ENCODE measurements around the gene CCDC134.

Gene CCDC134

DNA sequence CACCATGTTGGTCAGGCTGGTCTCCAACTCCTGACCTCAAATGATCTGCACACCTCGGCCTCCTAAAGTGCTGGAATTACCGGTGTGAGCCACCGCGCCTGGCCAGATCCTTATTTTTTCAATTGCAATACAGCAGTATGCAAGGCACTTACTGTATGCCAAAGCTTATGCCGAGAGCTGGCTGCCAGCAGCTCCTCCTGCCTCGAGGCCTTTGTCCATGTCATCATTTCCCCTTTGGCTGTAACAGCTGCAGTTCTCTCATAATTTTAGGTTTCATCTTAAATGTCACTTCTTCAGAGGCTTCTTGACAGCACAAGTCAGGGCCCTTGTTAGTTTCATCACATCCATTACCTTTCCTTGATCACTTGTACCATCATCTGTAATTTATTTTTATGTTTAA lies 30.9 kb downstream of the CCDC134 start:
- no peak overlapping the region for H3K4me2 ChIP-seq (ENCODE audit: low read length)
- H3K9me3 ChIP-seq (ENCODE audit: control insufficient read depth, low read length) = no peaks in the 10 kb centered on the region
- H3K4me3 ChIP-seq (ENCODE audit: low read depth, low read length) = no peak overlapping the region
- H3K9ac ChIP-seq = no peak overlapping the region
- H3K4me1 ChIP-seq = peaks cover 17% of the 10 kb centered on the region
- H2AFZ ChIP-seq = no peak overlapping the region
- no peaks in the 10 kb centered on the region for H3K79me2 ChIP-seq
- no peaks in the 10 kb centered on the region for H3K36me3 ChIP-seq (ENCODE audit: control insufficient read depth, insufficient read depth, low read length)
- no peaks in the 10 kb centered on the region for H3K27me3 ChIP-seq (ENCODE audit: control insufficient read depth, insufficient read depth, low read length)
- no peak overlapping the region for H3K27ac ChIP-seq
- TF ChIP-seq, protein P1, sequence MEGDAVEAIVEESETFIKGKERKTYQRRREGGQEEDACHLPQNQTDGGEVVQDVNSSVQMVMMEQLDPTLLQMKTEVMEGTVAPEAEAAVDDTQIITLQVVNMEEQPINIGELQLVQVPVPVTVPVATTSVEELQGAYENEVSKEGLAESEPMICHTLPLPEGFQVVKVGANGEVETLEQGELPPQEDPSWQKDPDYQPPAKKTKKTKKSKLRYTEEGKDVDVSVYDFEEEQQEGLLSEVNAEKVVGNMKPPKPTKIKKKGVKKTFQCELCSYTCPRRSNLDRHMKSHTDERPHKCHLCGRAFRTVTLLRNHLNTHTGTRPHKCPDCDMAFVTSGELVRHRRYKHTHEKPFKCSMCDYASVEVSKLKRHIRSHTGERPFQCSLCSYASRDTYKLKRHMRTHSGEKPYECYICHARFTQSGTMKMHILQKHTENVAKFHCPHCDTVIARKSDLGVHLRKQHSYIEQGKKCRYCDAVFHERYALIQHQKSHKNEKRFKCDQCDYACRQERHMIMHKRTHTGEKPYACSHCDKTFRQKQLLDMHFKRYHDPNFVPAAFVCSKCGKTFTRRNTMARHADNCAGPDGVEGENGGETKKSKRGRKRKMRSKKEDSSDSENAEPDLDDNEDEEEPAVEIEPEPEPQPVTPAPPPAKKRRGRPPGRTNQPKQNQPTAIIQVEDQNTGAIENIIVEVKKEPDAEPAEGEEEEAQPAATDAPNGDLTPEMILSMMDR (IDR thresholded peaks at IDR 0.05) = no peak

DNA sequence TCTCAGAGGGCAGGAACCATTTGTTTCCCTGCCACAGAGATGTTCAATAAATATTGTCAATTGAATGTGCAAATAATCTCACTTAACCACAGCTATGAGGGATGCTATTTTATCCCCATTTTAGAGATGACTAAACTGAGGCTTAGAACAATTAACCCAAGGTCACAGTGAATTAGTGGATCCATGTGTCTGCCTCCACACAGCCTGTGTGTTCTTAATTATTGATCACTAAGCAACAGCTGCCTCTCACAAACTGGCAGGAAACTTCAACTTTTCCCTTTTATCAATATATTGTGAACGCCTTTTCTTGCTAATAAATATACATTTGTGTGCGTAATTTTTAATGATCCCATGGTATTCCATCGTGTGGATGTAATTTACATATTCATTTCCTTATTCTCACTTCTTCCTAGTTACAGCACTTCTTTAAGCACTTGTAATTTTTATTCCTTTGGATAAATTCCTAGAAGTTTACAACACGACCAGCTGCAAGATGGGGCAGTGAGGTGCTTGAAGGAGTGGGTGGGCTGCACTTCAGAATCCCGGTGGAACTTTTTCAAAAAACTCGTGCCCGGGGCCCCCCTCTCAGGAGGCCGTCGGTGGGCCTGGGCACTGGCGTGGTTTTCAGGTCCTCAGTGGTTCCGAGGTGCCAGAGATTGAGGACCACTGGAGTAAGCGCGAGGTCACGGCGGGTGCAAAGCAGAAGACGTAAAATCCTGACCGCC lies 31.5 kb downstream of the CCDC134 start:
- H3K27me3 ChIP-seq (ENCODE audit: control insufficient read depth, insufficient read depth, low read length) = no peaks in the 10 kb centered on the region
- peak overlapping the region; percentile 68 for H2AFZ ChIP-seq
- no peaks in the 10 kb centered on the region for H3K9me3 ChIP-seq (ENCODE audit: control insufficient read depth, low read length)
- H3K27ac ChIP-seq = peak overlapping the region; percentile 68
- no peaks in the 10 kb centered on the region for H3K79me2 ChIP-seq
- peak overlapping the region; percentile 76 for H3K4me3 ChIP-seq (ENCODE audit: low read depth, low read length)
- H3K9ac ChIP-seq = no peak overlapping the region
- TF ChIP-seq, protein P1 (IDR thresholded peaks at IDR 0.05) = no peak
- peaks cover 11% of the 10 kb centered on the region for H3K4me1 ChIP-seq
- peak overlapping the region; percentile 72 for H3K4me2 ChIP-seq (ENCODE audit: low read length)
- no peaks in the 10 kb centered on the region for H3K36me3 ChIP-seq (ENCODE audit: control insufficient read depth, insufficient read depth, low read length)

DNA sequence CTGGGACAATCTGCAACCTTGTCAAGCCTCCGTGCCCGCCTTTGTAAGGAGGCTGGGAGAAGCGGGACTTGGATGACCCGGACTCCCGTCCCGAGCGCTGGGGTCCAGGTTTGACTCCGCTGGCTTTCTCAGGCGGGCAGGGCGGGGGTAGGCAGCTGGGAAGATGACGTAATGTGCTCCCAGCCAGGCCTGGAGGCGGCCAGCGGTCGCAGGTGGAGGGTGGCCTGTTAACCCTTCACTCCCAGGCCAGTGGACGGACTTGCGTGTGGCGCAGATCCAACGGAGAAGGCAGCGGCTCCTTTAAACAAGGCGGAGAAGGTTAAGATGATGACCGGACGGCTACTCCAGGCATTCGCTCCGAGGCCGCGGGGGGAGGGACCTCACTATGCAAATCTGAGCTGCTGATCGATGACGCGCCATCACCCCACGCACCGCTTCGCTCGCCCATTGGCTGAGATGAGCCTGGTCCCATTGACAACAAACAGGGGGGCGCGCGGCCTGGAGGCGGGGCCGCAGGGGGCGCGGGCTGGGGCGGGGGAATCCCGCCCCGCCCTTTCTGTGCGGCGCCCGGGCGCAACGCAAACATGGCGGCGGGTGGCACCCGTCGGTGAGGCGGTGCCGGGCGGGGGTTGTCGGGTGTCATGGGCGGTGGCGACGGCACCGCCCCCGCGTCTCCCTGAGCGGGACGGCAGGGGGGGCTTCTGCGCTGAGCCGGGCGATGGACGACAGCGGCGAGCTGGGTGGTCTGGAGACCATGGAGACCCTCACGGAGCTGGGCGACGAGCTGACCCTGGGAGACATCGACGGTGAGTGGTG lies 32.3 kb downstream of the CCDC134 start, which contains the start of gene SREBF2:
TSS of gene SREBF2 (plus strand) at position 553 of the 816 bp plus-strand sequence. CDS start at position 719, 166 bp downstream.
- peak within 1 kb of the TSS; percentile 68 for H2AFZ ChIP-seq
- H3K9ac ChIP-seq = no peak within 1 kb of the TSS
- H3K4me3 ChIP-seq (ENCODE audit: low read depth, low read length) = peak within 1 kb of the TSS; percentile 76
- H3K4me2 ChIP-seq (ENCODE audit: low read length) = peak within 1 kb of the TSS; percentile 95
- peak within 1 kb of the TSS; percentile 68 for H3K27ac ChIP-seq
- TF ChIP-seq, protein P1 (IDR thresholded peaks at IDR 0.05) = no peak
- peaks cover 7% of the 10 kb centered on the region for H3K4me1 ChIP-seq
- H3K9me3 ChIP-seq (ENCODE audit: control insufficient read depth, low read length) = no peaks in the 10 kb centered on the region
- H3K27me3 ChIP-seq (ENCODE audit: control insufficient read depth, insufficient read depth, low read length) = no peaks in the 10 kb centered on the region
- no peaks in the 10 kb centered on the region for H3K79me2 ChIP-seq
- no peaks in the 10 kb centered on the region for H3K36me3 ChIP-seq (ENCODE audit: control insufficient read depth, insufficient read depth, low read length)

DNA sequence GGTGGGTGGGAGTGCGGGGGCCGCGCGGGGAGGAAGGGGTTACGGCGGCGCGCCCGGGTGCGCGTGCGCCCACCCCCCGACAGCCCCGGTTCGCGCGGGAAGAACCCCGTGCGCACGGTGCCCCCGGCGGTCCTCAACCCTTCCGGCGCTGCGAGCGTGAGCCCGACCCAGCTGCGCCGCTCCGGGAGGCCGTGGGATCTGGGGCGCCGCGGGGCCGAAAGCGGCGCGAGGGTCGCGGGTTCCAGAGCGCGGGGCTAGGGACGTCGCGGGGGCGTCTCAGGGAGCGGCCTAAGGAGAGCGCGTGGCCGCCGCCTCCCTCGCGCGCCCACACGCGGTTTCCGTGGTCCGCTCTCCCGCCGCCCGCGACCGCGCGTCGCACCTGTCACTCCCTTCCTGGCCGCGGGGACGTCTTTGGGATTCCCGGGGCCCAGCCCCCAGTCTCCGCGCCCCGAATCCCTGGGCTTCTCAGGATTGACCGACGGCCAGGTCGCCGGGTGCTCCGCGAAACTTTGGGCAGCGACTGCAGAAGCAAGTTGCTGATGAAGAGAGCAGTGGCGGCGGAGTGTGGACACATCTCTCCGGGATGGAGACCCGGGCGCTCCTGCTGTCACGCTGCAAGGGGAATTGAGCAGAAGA lies 33.0 kb downstream of the CCDC134 start:
- TF ChIP-seq, protein P1 (IDR thresholded peaks at IDR 0.05) = no peak
- Histone ChIP-seq H3K4me1 (peaks cover 2% of the 10 kb centered on the region), H2AFZ (peak overlapping the region; percentile 68), H3K27ac (peak overlapping the region; percentile 58), H3K4me2 (ENCODE audit: low read length) (peak overlapping the region; percentile 95), H3K9me3 (ENCODE audit: control insufficient read depth, low read length) (no peaks in the 10 kb centered on the region), H3K36me3 (ENCODE audit: control insufficient read depth, insufficient read depth, low read length) (no peaks in the 10 kb centered on the region), H3K27me3 (ENCODE audit: control insufficient read depth, insufficient read depth, low read length) (no peaks in the 10 kb centered on the region), H3K79me2 (no peaks in the 10 kb centered on the region), H3K9ac (no peak overlapping the region), H3K4me3 (ENCODE audit: low read depth, low read length) (peak overlapping the region; percentile 76)
